Endometrium (tissue), 2 donors: ENCODE data around the gene EPS15.

ENCODE experiments used
- FAIRE-seq: peaks from 2 replicates; lab custom pipeline; 2012; peaks lifted over from hg19 to GRCh38; lab: Jason Lieb, UNC
- donor health status: control.
- donor health status: control.

Gene EPS15

GRCh38 chr1:51314974-51315373, 204.1 kb downstream of the EPS15 start:
- no peak for FAIRE-seq

GRCh38 chr1:51313961-51314777, 204.9 kb downstream of the EPS15 start:
- no peak for FAIRE-seq

DNA sequence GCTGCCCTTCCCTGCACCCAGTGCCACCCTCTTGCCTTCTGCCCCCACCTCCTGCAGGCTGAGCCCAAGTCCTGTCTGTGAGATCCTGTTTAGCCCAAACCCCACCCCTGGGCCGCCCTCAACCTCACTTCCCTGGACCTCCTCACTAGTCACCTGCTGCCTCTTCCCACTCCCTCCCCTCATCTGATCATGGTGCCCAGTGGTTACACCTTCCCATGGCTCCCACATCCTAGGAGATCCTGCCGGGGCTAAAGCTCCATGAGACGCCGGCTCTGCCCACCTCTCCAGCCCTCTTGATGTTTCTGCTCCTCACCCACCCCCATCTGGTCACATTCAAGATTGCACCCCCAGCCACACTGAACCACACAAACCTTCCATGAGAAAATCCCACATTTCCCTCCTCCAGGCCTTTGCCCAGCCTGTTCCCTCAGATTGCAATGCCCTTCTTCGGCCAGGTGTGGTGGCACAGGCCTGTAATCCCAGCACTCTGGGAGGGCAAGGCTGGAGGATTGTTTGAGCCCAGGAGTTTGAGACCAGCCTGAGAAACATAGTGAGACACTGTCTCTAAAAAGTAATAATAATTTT, 205.7 kb downstream of the EPS15 start:
- no peak for FAIRE-seq

DNA sequence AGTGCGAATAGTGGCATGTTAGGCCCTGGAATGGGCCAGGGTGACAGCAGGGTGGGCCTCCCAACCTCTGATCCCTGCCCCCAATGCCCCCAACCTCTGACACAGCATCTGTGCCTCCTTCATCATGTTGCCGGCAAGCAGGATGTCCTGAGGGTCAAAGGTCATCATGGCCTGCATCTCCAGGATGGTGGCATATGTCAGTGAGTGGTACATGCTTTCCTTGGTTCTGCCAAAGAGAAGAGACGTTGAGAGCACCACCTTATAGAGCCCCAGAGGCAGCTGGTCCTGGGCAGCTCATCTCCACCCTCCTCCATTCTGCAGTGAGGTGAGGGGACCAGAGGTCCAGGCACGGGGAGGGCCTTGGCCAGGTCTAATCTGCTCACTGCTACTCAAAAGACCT, 206.3 kb downstream of the EPS15 start:
- FAIRE-seq = no peak

GRCh38 chr1:51311826-51312225, 207.2 kb downstream of the EPS15 start:
- no peak for FAIRE-seq

DNA sequence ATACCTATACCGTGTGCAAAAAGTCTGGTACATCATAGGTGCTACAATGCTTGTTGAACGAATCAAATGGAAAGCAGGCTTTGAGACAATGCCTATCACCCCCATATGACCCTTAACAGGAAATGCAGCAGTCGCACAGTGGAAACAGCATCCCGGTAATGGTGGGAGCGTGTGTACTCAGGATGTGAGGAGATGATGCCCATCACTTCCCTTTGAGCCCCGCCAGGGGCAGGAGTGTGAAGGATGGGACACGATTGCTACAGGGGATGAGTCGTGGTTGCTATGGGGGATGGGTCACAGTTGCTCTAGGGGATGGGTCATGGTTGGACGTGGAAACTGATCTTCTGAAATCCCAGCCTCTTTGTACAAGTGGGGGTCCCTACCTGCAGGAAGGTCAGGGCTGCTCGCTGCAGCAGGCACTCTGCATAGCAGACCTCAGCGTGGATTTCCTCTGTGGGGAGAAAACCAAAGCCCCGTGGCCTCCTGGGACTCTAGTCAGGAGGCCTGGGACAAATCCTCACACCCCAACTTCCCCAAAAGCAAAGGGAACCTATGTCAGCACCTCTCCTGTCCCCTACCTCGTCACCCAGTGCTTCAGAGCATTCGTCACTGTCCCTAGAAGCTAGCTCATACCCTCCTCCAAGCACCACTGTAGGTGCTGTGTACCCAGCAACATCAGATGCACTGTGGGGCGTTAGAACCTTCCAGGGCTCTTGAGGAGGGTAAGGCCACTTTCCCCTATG, 208.0 kb downstream of the EPS15 start:
- no peak for FAIRE-seq

GRCh38 chr1:51309291-51309690, 209.8 kb downstream of the EPS15 start:
- no peak for FAIRE-seq

DNA sequence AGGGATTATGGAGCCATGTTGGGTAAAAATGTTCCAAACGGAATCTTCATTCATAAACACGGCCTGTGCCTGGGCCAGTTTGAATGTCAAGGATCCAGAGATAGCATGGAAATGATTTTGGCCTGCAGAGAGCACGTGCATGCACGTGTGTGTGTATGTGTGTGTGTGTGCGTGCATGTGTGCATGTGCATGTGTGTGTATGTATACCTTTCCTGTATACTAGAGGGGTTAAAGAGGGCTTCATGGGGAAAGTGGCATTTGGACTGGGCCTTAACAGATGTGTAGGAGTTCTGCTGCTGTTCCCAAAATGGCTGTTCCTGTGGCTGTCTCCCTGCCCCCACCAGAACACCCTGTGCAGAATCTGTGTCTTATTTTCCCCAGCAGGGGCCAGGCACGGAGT, 210.4 kb downstream of the EPS15 start:
- no peak for FAIRE-seq

DNA sequence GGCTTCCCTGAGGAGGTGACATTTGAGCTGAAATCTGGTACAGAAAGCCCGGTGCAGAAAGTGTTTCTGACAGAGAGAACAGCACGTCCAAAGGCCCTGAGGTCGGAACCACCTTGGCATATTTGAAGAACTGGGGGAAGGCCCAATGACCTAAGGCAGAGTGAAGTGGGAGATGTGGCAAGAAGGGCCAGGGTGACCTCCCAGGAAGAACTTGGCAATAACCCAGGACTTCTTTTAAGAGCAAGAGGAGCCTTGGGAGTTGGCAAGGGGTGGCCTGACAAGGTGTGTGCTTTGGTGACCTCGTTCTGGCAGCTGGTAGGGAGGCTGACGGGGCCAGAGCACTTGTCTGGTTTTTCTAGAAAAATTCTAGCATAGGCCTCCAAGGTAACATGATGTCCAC, 212.1 kb downstream of the EPS15 start:
- FAIRE-seq = no peak

- FAIRE-seq = no peak
These were observed 213.7 kb downstream of the EPS15 start for GRCh38 chr1:51305371-51305823.

DNA sequence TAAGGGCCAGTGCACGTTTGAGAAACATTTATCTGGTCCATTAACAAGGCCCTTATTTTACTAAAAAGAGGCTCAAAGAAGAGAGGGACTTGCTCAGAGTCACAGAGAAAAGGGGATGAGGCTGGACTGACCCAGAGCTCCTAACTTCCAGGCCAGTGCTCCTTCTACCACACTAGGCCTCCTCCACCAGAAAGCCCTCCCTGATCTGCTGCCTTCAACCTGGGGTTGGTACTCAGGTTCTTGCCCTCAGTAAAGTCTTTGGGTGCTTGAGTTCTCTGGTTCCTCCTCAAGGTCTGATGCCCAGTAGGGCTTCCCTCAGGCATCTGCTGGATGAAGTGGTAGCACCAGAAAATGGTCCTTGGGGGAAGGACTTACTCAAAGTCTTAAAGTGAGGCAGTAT, 214.7 kb downstream of the EPS15 start:
- FAIRE-seq = no peak
